ENCODE measurements around the gene RMP24.
"Not testable (repeated sequence)": the region's sequence is repeated elsewhere in the genome, so short reads cannot be mapped to it uniquely, and the experiment has no call there.

Gene RMP24

GRCh38 chr18:35948080-35948479 lies 24.4 kb upstream of the RMP24 start:
- no peak for DNase-seq (ENCODE audit: low read depth in 1 of 2, low spot score in 2 of 2)
- H3K27me3 ChIP-seq (replicated peaks): no peaks in the 10 kb centered on the region
- H3K4me3 ChIP-seq: no peak overlapping the region
- H3K4me1 ChIP-seq (replicated peaks): 0 out of 2 replicates have a peak, but pooled peaks cover 3% of the 10 kb centered on the region
- H3K27ac ChIP-seq: no peak overlapping the region
- no peaks in the 10 kb centered on the region for H3K36me3 ChIP-seq
- no peaks in the 10 kb centered on the region for H3K9me3 ChIP-seq (replicated peaks)

GRCh38 chr18:35949090-35949489 lies 23.4 kb upstream of the RMP24 start:
- DNase-seq (ENCODE audit: low read depth in 1 of 2, low spot score in 2 of 2): no peak
- Histone ChIP-seq H3K9me3 (replicated peaks) (no peaks in the 10 kb centered on the region), H3K36me3 (no peaks in the 10 kb centered on the region), H3K4me1 (replicated peaks) (0 out of 2 replicates have a peak, but pooled peaks cover 3% of the 10 kb centered on the region), H3K4me3 (no peak overlapping the region), H3K27me3 (replicated peaks) (no peaks in the 10 kb centered on the region), H3K27ac (no peak overlapping the region)

- no peaks in the 10 kb centered on the region for H3K9me3 ChIP-seq (replicated peaks)
- H3K27me3 ChIP-seq (replicated peaks): no peaks in the 10 kb centered on the region
- H3K4me3 ChIP-seq: no peak overlapping the region; the same call in 1 of the 2 replicates
- no peaks in the 10 kb centered on the region for H3K36me3 ChIP-seq
- DNase-seq (ENCODE audit: low read depth in 1 of 2, low spot score in 2 of 2): peak in 1 of 2 experiments; percentile 39
- no peak overlapping the region for H3K27ac ChIP-seq
- H3K4me1 ChIP-seq (replicated peaks): 0 out of 2 replicates have a peak, but pooled peaks cover 3% of the 10 kb centered on the region
These were observed 22.4 kb upstream of the RMP24 start for GRCh38 chr18:35949903-35950627.

GRCh38 chr18:35950628-35950982 lies 21.9 kb upstream of the RMP24 start:
- DNase-seq (ENCODE audit: low read depth in 1 of 2, low spot score in 2 of 2): no peak
- H3K27me3 ChIP-seq (replicated peaks): no peaks in the 10 kb centered on the region
- H3K4me1 ChIP-seq (replicated peaks): 0 out of 2 replicates have a peak, but pooled peaks cover 3% of the 10 kb centered on the region
- no peak overlapping the region for H3K27ac ChIP-seq
- H3K4me3 ChIP-seq: no peak overlapping the region
- H3K36me3 ChIP-seq: no peaks in the 10 kb centered on the region
- H3K9me3 ChIP-seq (replicated peaks): no peaks in the 10 kb centered on the region

- no peaks in the 10 kb centered on the region for H3K9me3 ChIP-seq (replicated peaks)
- H3K4me1 ChIP-seq (replicated peaks): 0 out of 2 replicates have a peak, but pooled peaks cover 3% of the 10 kb centered on the region
- H3K36me3 ChIP-seq: no peaks in the 10 kb centered on the region
- DNase-seq (ENCODE audit: low read depth in 1 of 2, low spot score in 2 of 2): no peak
- no peak overlapping the region for H3K4me3 ChIP-seq
- H3K27ac ChIP-seq: no peak overlapping the region
- H3K27me3 ChIP-seq (replicated peaks): no peaks in the 10 kb centered on the region
These were observed 18.8 kb upstream of the RMP24 start for GRCh38 chr18:35953688-35954087.

- Histone ChIP-seq H3K27me3 (replicated peaks) (no peaks in the 10 kb centered on the region), H3K4me3 (no peak overlapping the region), H3K27ac (no peak overlapping the region), H3K9me3 (replicated peaks) (no peaks in the 10 kb centered on the region), H3K36me3 (no peaks in the 10 kb centered on the region), H3K4me1 (replicated peaks) (no peaks in the 10 kb centered on the region)
- no peak for DNase-seq (ENCODE audit: low read depth in 1 of 2, low spot score in 2 of 2)
These were observed 16.3 kb upstream of the RMP24 start for GRCh38 chr18:35956226-35956625.

- Histone ChIP-seq H3K36me3 (no peaks in the 10 kb centered on the region), H3K4me1 (replicated peaks) (no peaks in the 10 kb centered on the region), H3K4me3 (no peak overlapping the region), H3K9me3 (replicated peaks) (no peaks in the 10 kb centered on the region), H3K27me3 (replicated peaks) (no peaks in the 10 kb centered on the region), H3K27ac (no peak overlapping the region)
- DNase-seq (ENCODE audit: low read depth in 1 of 2, low spot score in 2 of 2): no peak
These were observed 10.2 kb upstream of the RMP24 start for GRCh38 chr18:35962320-35962719.

- no peak for DNase-seq (ENCODE audit: low read depth in 1 of 2, low spot score in 2 of 2)
- no peaks in the 10 kb centered on the region for H3K9me3 ChIP-seq (replicated peaks)
- H3K27me3 ChIP-seq (replicated peaks): no peaks in the 10 kb centered on the region
- no peaks in the 10 kb centered on the region for H3K36me3 ChIP-seq
- no peak overlapping the region for H3K27ac ChIP-seq
- no peaks in the 10 kb centered on the region for H3K4me1 ChIP-seq (replicated peaks)
- no peak overlapping the region for H3K4me3 ChIP-seq
These were observed 8.2 kb upstream of the RMP24 start for GRCh38 chr18:35964319-35964718.

- DNase-seq (ENCODE audit: low read depth in 1 of 2, low spot score in 2 of 2); H3K4me3 ChIP-seq; H3K36me3 ChIP-seq; H3K4me1 ChIP-seq (replicated peaks); H3K9me3 ChIP-seq (replicated peaks); H3K27ac ChIP-seq; H3K27me3 ChIP-seq (replicated peaks): not testable (repeated sequence)
These were observed 4.6 kb upstream of the RMP24 start for GRCh38 chr18:35967866-35968265.

- H3K4me1 ChIP-seq (replicated peaks): peaks cover 6% of the 10 kb centered on the region
- H3K27ac ChIP-seq: no peak overlapping the region
- H3K4me3 ChIP-seq: no peak overlapping the region
- peaks cover 7% of the 10 kb centered on the region for H3K36me3 ChIP-seq
- no peaks in the 10 kb centered on the region for H3K9me3 ChIP-seq (replicated peaks)
- DNase-seq (ENCODE audit: low read depth in 1 of 2, low spot score in 2 of 2): no peak
- H3K27me3 ChIP-seq (replicated peaks): no peaks in the 10 kb centered on the region
These were observed 4.1 kb upstream of the RMP24 start for GRCh38 chr18:35968278-35968880.

GRCh38 chr18:35969676-35970075 lies 2.8 kb upstream of the RMP24 start:
- Histone ChIP-seq H3K27me3 (replicated peaks) (no peaks in the 10 kb centered on the region), H3K36me3 (peaks cover 17% of the 10 kb centered on the region), H3K27ac (no peak overlapping the region), H3K4me3 (no peak overlapping the region), H3K9me3 (replicated peaks) (no peaks in the 10 kb centered on the region), H3K4me1 (replicated peaks) (peaks cover 13% of the 10 kb centered on the region)
- DNase-seq (ENCODE audit: low read depth in 1 of 2, low spot score in 2 of 2): no peak

- DNase-seq (ENCODE audit: low read depth in 1 of 2, low spot score in 2 of 2): peak in 1 of 2 experiments; percentile 4
- H3K9me3 ChIP-seq (replicated peaks): no peaks in the 10 kb centered on the region
- no peaks in the 10 kb centered on the region for H3K27me3 ChIP-seq (replicated peaks)
- H3K4me1 ChIP-seq (replicated peaks): peaks cover 13% of the 10 kb centered on the region
- H3K4me3 ChIP-seq: peak overlapping the region; percentile 66
- H3K36me3 ChIP-seq: peaks cover 35% of the 10 kb centered on the region
- H3K27ac ChIP-seq: no peak overlapping the region
These were observed 750 bp upstream of the RMP24 start for GRCh38 chr18:35971661-35972196.

- Histone ChIP-seq H3K27ac (no peak overlapping the region), H3K9me3 (replicated peaks) (no peaks in the 10 kb centered on the region), H3K27me3 (replicated peaks) (no peaks in the 10 kb centered on the region), H3K4me1 (replicated peaks) (peaks cover 13% of the 10 kb centered on the region), H3K4me3 (peak overlapping the region; percentile 66; the same call in 1 of the 2 replicates), H3K36me3 (peaks cover 54% of the 10 kb centered on the region)
- no peak for DNase-seq (ENCODE audit: low read depth in 1 of 2, low spot score in 2 of 2)
These were observed 1.2 kb downstream of the RMP24 start for GRCh38 chr18:35973650-35974049.

- Histone ChIP-seq H3K27me3 (replicated peaks) (no peaks in the 10 kb centered on the region), H3K4me1 (replicated peaks) (peaks cover 13% of the 10 kb centered on the region), H3K4me3 (no peak overlapping the region), H3K27ac (no peak overlapping the region), H3K9me3 (replicated peaks) (no peaks in the 10 kb centered on the region), H3K36me3 (peaks cover 60% of the 10 kb centered on the region)
- DNase-seq (ENCODE audit: low read depth in 1 of 2, low spot score in 2 of 2): no peak
These were observed 1.7 kb downstream of the RMP24 start for GRCh38 chr18:35974181-35974580.
